H1 (cell line): ENCODE results near the gene TEX26. TPM values are rescaled to one million over a fixed set of nuclear protein-coding genes. Genes with fewer than 3 reads are reported as not detected.

Experiments used
- CTCF ChIA-PET: fragments of 300-600 bp; sonication (Branson Sonifier 250); formaldehyde crosslinking; loops from one replicate; lab custom pipeline; 2021; ENCODE audit not compliant: partially characterized antibody; lab: Charles Lee
- POLR2A ChIA-PET: fragments of 300-600 bp; sonication (Branson Sonifier 250); formaldehyde crosslinking; loops from one replicate; lab custom pipeline; 2021; ENCODE audit warnings: inconsistent platforms; ENCODE audit not compliant: partially characterized antibody; lab: Charles Lee
- DNase-seq, 2 experiments: peaks; one replicate each; pipeline versions ENCODE4 v3.0.0 to v3.0.0-alpha.2; 2010 to 2022; ENCODE audit warnings: low spot score in 2 of 2, low read depth in 1 of 2, mixed read lengths in 1 of 2
- FAIRE-seq: peaks from 2 replicates; lab custom pipeline; 2011; peaks lifted over from hg19 to GRCh38; lab: Jason Lieb, UNC
- H2AFZ ChIP-seq: 2 replicates; pipeline ENCODE4 v1.8.1; 2012; ENCODE audit warnings: low read length, inconsistent platforms
- H2AK5ac ChIP-seq: 2 replicates; pipeline ENCODE4 v1.6.1; 2013; ENCODE audit warnings: low read depth, low read length
- H2BK120ac ChIP-seq: replicated peaks from 2 replicates; pipeline ENCODE3; 2013; ENCODE audit warnings: low read depth, low read length, inconsistent platforms
- H2BK12ac ChIP-seq: 2 replicates; pipeline ENCODE4 v1.6.1; 2013; ENCODE audit warnings: low read depth, low read length
- H2BK15ac ChIP-seq: 2 replicates; pipeline ENCODE4 v1.6.1; 2013; ENCODE audit warnings: low read length
- H2BK20ac ChIP-seq: 2 replicates; pipeline ENCODE4 v1.6.1; 2013; ENCODE audit warnings: low read length
- H2BK5ac ChIP-seq: 2 replicates; pipeline ENCODE4 v1.6.1; 2013; ENCODE audit warnings: low read depth, low read length
- H3K14ac ChIP-seq: 2 replicates; pipeline ENCODE4 v1.6.1; 2013; ENCODE audit warnings: inconsistent platforms; ENCODE audit not compliant: insufficient read length
- H3K18ac ChIP-seq: 2 replicates; pipeline ENCODE4 v1.6.1; 2013; ENCODE audit warnings: low read length; ENCODE audit errors: extremely low read depth
- H3K23ac ChIP-seq: 2 replicates; pipeline ENCODE4 v1.6.1; 2013; ENCODE audit warnings: inconsistent platforms; ENCODE audit not compliant: insufficient read length
- H3K23me2 ChIP-seq: 2 replicates; pipeline ENCODE4 v1.6.1; 2013; ENCODE audit warnings: low read depth, low read length
- H3K27ac ChIP-seq: 2 replicates; pipeline ENCODE4 v1.6.1; 2011; ENCODE audit warnings: low read depth, low read length, inconsistent platforms
- H3K27me3 ChIP-seq, 4 experiments: replicated peaks in 1 of 4; 1 replicate in 1 of 4; 2 replicates in 3 of 4; pipeline versions ENCODE4 v1.6.1 to v1.8.1; 2011 to 2013; ENCODE audit warnings: low read length in 3 of 4, mild to moderate bottlenecking in 3 of 4, inconsistent platforms in 2 of 4, mixed read lengths in 2 of 4, moderate library complexity in 1 of 4; ENCODE audit not compliant: control insufficient read depth in 3 of 4, insufficient read depth in 3 of 4; ENCODE audit errors: extremely low read depth in 1 of 4
- H3K36me3 ChIP-seq, 4 experiments: 2 replicates each; pipeline versions ENCODE4 v1.6.1 to v1.8.1; 2011 to 2013; ENCODE audit warnings: mild to moderate bottlenecking in 4 of 4, low read length in 3 of 4, moderate library complexity in 2 of 4, control low read depth in 1 of 4, inconsistent platforms in 1 of 4; ENCODE audit not compliant: insufficient read depth in 4 of 4, control insufficient read depth in 2 of 4
- H3K4ac ChIP-seq: replicated peaks from 2 replicates; pipeline ENCODE3; 2013; ENCODE audit warnings: low read length, low read depth, mixed read lengths, inconsistent platforms; ENCODE audit not compliant: insufficient read length
- H3K4me1 ChIP-seq, 4 experiments: replicated peaks in 1 of 4; 1 replicate in 1 of 4; 2 replicates in 3 of 4; pipeline versions ENCODE4 v1.6.1 to v1.8.1; 2011 to 2013; ENCODE audit warnings: low read length in 3 of 4, inconsistent platforms in 2 of 4, mixed read lengths in 1 of 4; ENCODE audit not compliant: insufficient read depth in 4 of 4, control insufficient read depth in 3 of 4
- H3K4me2 ChIP-seq, 2 experiments: 2 replicates each; pipeline versions ENCODE4 v1.6.1 to v1.8.1; 2011 to 2013; ENCODE audit warnings: low read depth in 2 of 2, low read length in 2 of 2, control low read depth in 1 of 2, inconsistent platforms in 1 of 2, mild to moderate bottlenecking in 1 of 2; ENCODE audit not compliant: insufficient read depth in 1 of 2
- H3K4me3 ChIP-seq, 4 experiments: fragments of 200-600, 300-600 bp in 1 of 4; sonication (generic), shearing (Covaris generic), sonication (Bioruptor Twin) in 1 of 4; 2 replicates each; pipeline versions ENCODE4 v1.5.1 to v1.8.1; 2011 to 2016; ENCODE audit warnings: low read length in 4 of 4, low read depth in 3 of 4, control low read depth in 2 of 4, inconsistent platforms in 2 of 4, mild to moderate bottlenecking in 2 of 4, mixed read lengths in 1 of 4, moderate library complexity in 1 of 4; ENCODE audit not compliant: insufficient read depth in 2 of 4; ENCODE audit errors: extremely low read depth in 1 of 4
- H3K56ac ChIP-seq: replicated peaks from 2 replicates; pipeline ENCODE3; 2013; ENCODE audit warnings: low read depth, mild to moderate bottlenecking, mixed read lengths, low read length, inconsistent platforms; ENCODE audit not compliant: insufficient read length
- H3K79me1 ChIP-seq: 2 replicates; pipeline ENCODE4 v1.6.1; 2013; ENCODE audit warnings: low read depth, low read length, control low read depth
- H3K79me2 ChIP-seq, 2 experiments: 2 replicates each; pipeline versions ENCODE4 v1.6.1 to v1.8.1; 2012 to 2013; ENCODE audit warnings: low read length in 2 of 2, mild to moderate bottlenecking in 2 of 2, inconsistent platforms in 1 of 2; ENCODE audit not compliant: insufficient read depth in 2 of 2, control insufficient read depth in 1 of 2
- H3K9ac ChIP-seq, 4 experiments: replicated peaks in 1 of 4; 1 replicate in 1 of 4; 2 replicates in 3 of 4; pipeline versions ENCODE4 v1.6.1 to v1.8.1; 2011 to 2013; ENCODE audit warnings: low read depth in 3 of 4, low read length in 3 of 4, control low read depth in 2 of 4, mild to moderate bottlenecking in 2 of 4, moderate library complexity in 2 of 4, inconsistent platforms in 1 of 4; ENCODE audit errors: extremely low read depth in 1 of 4
- H3K9me3 ChIP-seq, 2 experiments: 2 replicates each; pipeline versions ENCODE4 v1.6.1 to v1.8.1; 2012 to 2013; ENCODE audit warnings: mild to moderate bottlenecking in 2 of 2, moderate library complexity in 2 of 2, control low read depth in 1 of 2, inconsistent platforms in 1 of 2, low read depth in 1 of 2, low read length in 1 of 2, mixed read lengths in 1 of 2; ENCODE audit not compliant: insufficient read depth in 2 of 2
- H4K20me1 ChIP-seq, 2 experiments: replicated peaks in 1 of 2; 2 replicates each; pipeline versions ENCODE3 to v1.8.1; 2011 to 2013; ENCODE audit warnings: inconsistent platforms in 2 of 2, low read length in 2 of 2, mild to moderate bottlenecking in 1 of 2; ENCODE audit not compliant: insufficient read depth in 2 of 2, control insufficient read depth in 1 of 2
- H4K5ac ChIP-seq: 2 replicates; pipeline ENCODE4 v1.6.1; 2013; ENCODE audit warnings: low read length, low read depth, mixed read lengths, inconsistent platforms; ENCODE audit not compliant: insufficient read length
- H4K8ac ChIP-seq: 2 replicates; pipeline ENCODE4 v1.8.0; 2013; ENCODE audit warnings: mild to moderate bottlenecking, moderate library complexity, low read length, inconsistent platforms; ENCODE audit not compliant: insufficient read depth; ENCODE audit errors: extremely low read depth
- H4K91ac ChIP-seq: replicated peaks from 2 replicates; pipeline ENCODE3; 2013; ENCODE audit warnings: low read length, mixed read lengths, inconsistent platforms; ENCODE audit not compliant: insufficient read length
- KDM1A ChIP-seq: fragments of 200-600, 300-600 bp; sonication (generic); IDR thresholded peaks from 2 replicates; pipeline ENCODE4 v1.7.1; 2016; ENCODE audit warnings: mild to moderate bottlenecking, low read length, borderline replicate concordance
- RAD21 ChIP-seq, 2 experiments: IDR thresholded peaks in 1 of 2; conservative IDR thresholded peaks in 1 of 2; 2 replicates each; pipeline ENCODE4 v1.6.1; 2011; ENCODE audit warnings: low read depth in 2 of 2, low read length in 2 of 2, improper control_type of control experiment in 1 of 2, inconsistent platforms in 1 of 2, mild to moderate bottlenecking in 1 of 2, moderate library complexity in 1 of 2
- SAP30 ChIP-seq: fragments of 300-600 bp; sonication (generic); IDR thresholded peaks from 2 replicates; pipeline ENCODE4 v1.7.1; 2012; ENCODE audit warnings: low read length, moderate library complexity, mild to moderate bottlenecking, inconsistent platforms; ENCODE audit not compliant: insufficient read depth, insufficient replicate concordance
- SIRT6 ChIP-seq: IDR thresholded peaks from one replicate; pipeline ENCODE4 v1.7.1; 2012; ENCODE audit warnings: low read length, inconsistent platforms
- SP4 ChIP-seq: IDR thresholded peaks from 2 replicates; pipeline ENCODE4 v1.6.1; 2012; ENCODE audit warnings: low read length, inconsistent platforms
- WGBS, 2 experiments: shearing (Covaris generic) in 1 of 2; methylation state at CpG; one replicate each; pipeline versions ENCODE4 v1.1.6 to v1.1.7; 2013 to 2015; ENCODE audit warnings: low lambda C conversion rate in 2 of 2, mixed read lengths in 2 of 2, inconsistent platforms in 1 of 2, low coverage in 1 of 2, missing lambda C conversion rate in 1 of 2; ENCODE audit not compliant: insufficient replicate concordance in 2 of 2, insufficient coverage in 1 of 2, insufficient read length in 1 of 2; ENCODE audit errors: extremely low coverage in 1 of 2, missing lambda C conversion rate in 1 of 2; 5-methylcytosine and 5-hydroxymethylcytosine counted together
- polyA plus RNA-seq, 7 experiments: library from polyadenylated mRNA; depleted of rRNA in 3 of 7; stranded (reverse) in 5 of 7; unstranded in 2 of 7; fragments of >200 nt in 5 of 7; fragments of 200-250 nt in 2 of 7; gene quantifications; 1 replicate in 5 of 7; 2 replicates in 1 of 7; 4 replicates in 1 of 7; pipeline versions ENCODE4 v1.2.1 to v1.2.3, GENCODE V29; 2011 to 2013; ENCODE audit warnings: missing spikeins in 2 of 7, mixed read lengths in 2 of 7
- total RNA-seq: library from RNA; stranded (reverse); fragmentation: NEBNext Ultra II Directional; extraction: Animal tissue kit (Norgen Biotek cat#: 25700); gene quantifications from 2 replicates; pipeline ENCODE4 v1.2.1, GENCODE V29; 2021

Gene TEX26
- total and polyA plus RNA-seq, 2 of the 8 experiments (the other 6 are each of a cell fraction or from before 2014, with no cell fraction given): not detected

GRCh38 chr13:30984620-30985019, 52.2 kb downstream of the TEX26 start:
- DNase-seq: no peak
- ChIA-PET CTCF (interaction anchor here (0.8 to 2.5 kb wide), 4 partner anchors 12 to 60 kb away, joined by 3 to 6 read pairs (median 4); no protein-coding TSS in a partner anchor), POLR2A (no interaction called here)
- Histone ChIP-seq H3K27me3 (no peaks in the 10 kb centered on the region), H2AK5ac (no peak overlapping the region), H2BK12ac (no peak overlapping the region), H3K79me2 (no peaks in the 10 kb centered on the region), H2BK20ac (no peak overlapping the region), H3K4me1 (peaks cover 0 to 3% (median 0%) of the 10 kb centered on the region in 4 experiments; a peak in 1 of 7 replicates), H4K20me1 (no peaks in the 10 kb centered on the region), H3K9me3 (no peaks in the 10 kb centered on the region), H3K14ac (no peak overlapping the region), H2AFZ (no peak overlapping the region), H3K18ac (no peak overlapping the region), H4K8ac (no peak overlapping the region), H3K27ac (no peak overlapping the region), H3K23me2 (no peaks in the 10 kb centered on the region), H3K9ac (no peak overlapping the region), H3K4me2 (no peak overlapping the region), H3K4me3 (no peak overlapping the region), H4K91ac (no peak overlapping the region), H3K4ac (no peak overlapping the region), H3K36me3 (no peaks in the 10 kb centered on the region), H2BK15ac (no peak overlapping the region), H3K79me1 (no peaks in the 10 kb centered on the region), H4K5ac (no peak overlapping the region), H2BK120ac (no peak overlapping the region), H2BK5ac (no peak overlapping the region), H3K56ac (no peak overlapping the region), H3K23ac (no peak overlapping the region)
- 97% methylated on average over 4 of the region's 4 CpGs; no CpG with 5 or more reads in 1 of the 2 experiments for WGBS, 2 experiments
- no peak for FAIRE-seq
- TF ChIP-seq RAD21 (IDR thresholded peaks at IDR 0.05 in 1 of 2, conservative IDR thresholded peaks at IDR 0.05 in 1 of 2; ENCODE audit: low read depth in 2 of 2, low read length in 2 of 2) (no peak), KDM1A (no peak), SAP30 (no peak), SP4 (no peak), SIRT6 (no peak)
